GM12878 (cell line): ENCODE data around the gene TTLL10. TPM values are rescaled to one million over a fixed set of nuclear protein-coding genes. Genes with fewer than 3 reads are reported as not detected.

Source experiments
- ATAC-seq: fragments of 200-7000 bp; cut with Tn5 transposase; 3 replicates; pipeline ENCODE4 v1.9.1; 2020; ENCODE audit warnings: mild to moderate bottlenecking, moderate library complexity
- BruUV-seq: library from RNA; stranded (reverse); fragments of 400-500 nt; replicated peaks from 2 replicates; lab custom pipeline; 2021; lab: Mats Ljungman, UMichigan
- CTCF ChIA-PET: fragments of 300-600 bp; sonication (Branson Sonifier 250); formaldehyde crosslinking; extraction: SDS; loops from one replicate; lab custom pipeline; 2021; ENCODE audit warnings: inconsistent platforms; lab: Yijun Ruan, JAX
- POLR2A ChIA-PET: fragments of 350-600 bp; formaldehyde crosslinking; extraction: SDS; loops from one replicate; lab custom pipeline; 2021; ENCODE audit warnings: inconsistent platforms; lab: Charles Lee
- RAD21 ChIA-PET: fragments of 300-600 bp; sonication (Branson Sonifier 250); formaldehyde crosslinking; loops from one replicate; lab custom pipeline; 2023; ENCODE audit warnings: antibody characterized with exemption; ENCODE audit not compliant: unreplicated experiment; lab: Charles Lee
- SMC1A ChIA-PET: fragments of 300-600 bp; sonication (Branson Sonifier 250); formaldehyde crosslinking; loops from one replicate; lab custom pipeline; 2023; ENCODE audit not compliant: unreplicated experiment, uncharacterized antibody; lab: Charles Lee
- DNase-seq: peaks from one replicate; pipeline ENCODE4 v3.0.0-alpha.2; 2011; ENCODE audit warnings: low read depth, low spot score
- FAIRE-seq: peaks from 3 replicates; lab custom pipeline; 2011; peaks lifted over from hg19 to GRCh38; lab: Jason Lieb, UNC
- H2AFZ ChIP-seq: 2 replicates; pipeline ENCODE4 v1.6.0; 2011; ENCODE audit warnings: low read depth, low read length, control low read depth; ENCODE audit not compliant: control insufficient read depth
- H3K27ac ChIP-seq: 2 replicates; pipeline ENCODE4 v1.5.1; 2011; ENCODE audit warnings: control low read depth; ENCODE audit not compliant: control insufficient read depth, insufficient read depth
- H3K27me3 ChIP-seq, 2 experiments: replicated peaks in 1 of 2; 2 replicates each; pipeline versions ENCODE4 v1.6.0 to v1.6.1; 2011; ENCODE audit warnings: low read length in 1 of 2; ENCODE audit not compliant: control insufficient read depth in 2 of 2, insufficient read depth in 2 of 2
- H3K36me3 ChIP-seq, 2 experiments: 2 replicates each; pipeline ENCODE4 v1.5.1; 2011; ENCODE audit warnings: low read length in 1 of 2; ENCODE audit not compliant: control insufficient read depth in 2 of 2, insufficient read depth in 2 of 2
- H3K4me1 ChIP-seq: 2 replicates; pipeline ENCODE4 v1.6.1; 2011; ENCODE audit warnings: mild to moderate bottlenecking, low read length, moderate library complexity, mixed read lengths; ENCODE audit not compliant: control insufficient read depth, insufficient read depth
- H3K4me2 ChIP-seq: 2 replicates; pipeline ENCODE4 v1.6.0; 2011; ENCODE audit warnings: control low read depth; ENCODE audit not compliant: control insufficient read depth, insufficient read depth
- H3K4me3 ChIP-seq: fragments of 200-600 bp; sonication (generic); 2 replicates; pipeline ENCODE4 v1.5.1; 2016
- H3K79me2 ChIP-seq: 2 replicates; pipeline ENCODE4 v1.6.0; 2011; ENCODE audit warnings: low read length; ENCODE audit not compliant: control insufficient read depth, insufficient read depth
- H3K9ac ChIP-seq: 2 replicates; pipeline ENCODE4 v1.8.0; 2011; ENCODE audit warnings: low read length, control low read depth, mixed read lengths; ENCODE audit not compliant: control insufficient read depth, insufficient read depth
- H3K9me3 ChIP-seq: replicated peaks from 3 replicates; pipeline ENCODE4 v1.5.1; 2011; ENCODE audit warnings: mild to moderate bottlenecking, low read length; ENCODE audit not compliant: control insufficient read depth, insufficient read depth
- H4K20me1 ChIP-seq: 2 replicates; pipeline ENCODE4 v1.6.0; 2011; ENCODE audit not compliant: control insufficient read depth, insufficient read depth
- ATF7 ChIP-seq: fragments of 450-650 bp; IDR thresholded peaks from 2 replicates; pipeline ENCODE4 v1.6.1; 2016; ENCODE audit warnings: low read depth, mild to moderate bottlenecking
- BCL11A ChIP-seq: IDR thresholded peaks from 2 replicates; pipeline ENCODE4 v1.6.1; 2011; ENCODE audit warnings: low read depth, low read length
- CREM ChIP-seq: IDR thresholded peaks from 2 replicates; pipeline ENCODE4 v1.6.1; 2014; ENCODE audit warnings: antibody characterized with exemption, low read depth
- EZH2 ChIP-seq: IDR thresholded peaks from 2 replicates; pipeline ENCODE4 v1.6.1; 2012; ENCODE audit warnings: low read depth, mild to moderate bottlenecking, control low read depth, inconsistent platforms, low read length, borderline replicate concordance; ENCODE audit not compliant: control insufficient read depth
- FOXK2 ChIP-seq: fragments of 450-650 bp; IDR thresholded peaks from 2 replicates; pipeline ENCODE4 v1.6.1; 2017; ENCODE audit warnings: mild to moderate bottlenecking, moderate library complexity
- HDAC6 ChIP-seq: fragments of 200-600 bp; sonication (generic); IDR thresholded peaks from one replicate; pipeline ENCODE4 v1.8.0; 2017; ENCODE audit warnings: antibody characterized with exemption; ENCODE audit not compliant: unreplicated experiment
- IRF4 ChIP-seq: IDR thresholded peaks from 2 replicates; pipeline ENCODE4 v1.6.1; 2011; ENCODE audit warnings: low read depth, low read length
- MEF2B ChIP-seq: fragments of 450-650 bp; IDR thresholded peaks from 2 replicates; pipeline ENCODE4 v1.6.1; 2018; ENCODE audit warnings: mild to moderate bottlenecking, moderate library complexity; ENCODE audit not compliant: partially characterized antibody, poor library complexity, severe bottlenecking
- MTA3 ChIP-seq: IDR thresholded peaks from 2 replicates; pipeline ENCODE4 v1.6.1; 2012; ENCODE audit warnings: low read length, inconsistent platforms, borderline replicate concordance
- MYB ChIP-seq: fragments of 150-350 bp; IDR thresholded peaks from 2 replicates; pipeline ENCODE4 v1.6.1; 2014; ENCODE audit warnings: mild to moderate bottlenecking, low read depth, low read length, borderline replicate concordance
- NR2F1 ChIP-seq: fragments of 450-650 bp; conservative IDR thresholded peaks from 2 replicates; pipeline ENCODE4 v1.6.1; 2017; ENCODE audit warnings: mild to moderate bottlenecking
- POU2F2 ChIP-seq: IDR thresholded peaks from 3 replicates; pipeline ENCODE4 v1.6.1; 2011; ENCODE audit warnings: low read depth, mild to moderate bottlenecking, low read length, borderline replicate concordance
- RFX5 ChIP-seq: IDR thresholded peaks from 2 replicates; pipeline ENCODE4 v1.6.1; 2011; ENCODE audit warnings: low read depth, low read length, improper control_type of control experiment
- SIN3A ChIP-seq: IDR thresholded peaks from 2 replicates; pipeline ENCODE4 v1.6.1; 2012; ENCODE audit warnings: low read depth, low read length, improper control_type of control experiment
- SUPT20H ChIP-seq: IDR thresholded peaks from 2 replicates; pipeline ENCODE4 v1.6.1; 2011; ENCODE audit warnings: low read depth, mild to moderate bottlenecking, low read length, moderate library complexity, borderline replicate concordance; ENCODE audit not compliant: control insufficient read depth
- ZBED1 ChIP-seq: IDR thresholded peaks from 2 replicates; pipeline ENCODE4 v1.6.1; 2016; ENCODE audit warnings: borderline replicate concordance
- ZNF24 ChIP-seq: fragments of 450-650 bp; IDR thresholded peaks from 2 replicates; pipeline ENCODE4 v1.6.1; 2017; ENCODE audit warnings: antibody characterized with exemption, mild to moderate bottlenecking
- WGBS: methylation state at CpG from one replicate; pipeline ENCODE4 v1.1.6; 2016; ENCODE audit warnings: low lambda C conversion rate; ENCODE audit not compliant: insufficient replicate concordance, insufficient coverage; ENCODE audit errors: missing lambda C conversion rate; 5-methylcytosine and 5-hydroxymethylcytosine counted together
- in situ Hi-C: fragments of 300-500 bp; cut with MboI; formaldehyde crosslinking; loops from 9 replicates; pipeline ENCODE4 v1.14.3; 2018; ENCODE audit warnings: mixed read lengths
- intact Hi-C: fragments of 100-400 bp; cut with micrococcal nuclease; formaldehyde crosslinking; loops from one replicate; pipeline ENCODE4 v1.14.2; 2022; ENCODE audit not compliant: unreplicated experiment
- polyA plus RNA-seq, 11 experiments: library from polyadenylated mRNA; depleted of rRNA in 4 of 11; unstranded in 6 of 11; stranded (reverse) in 5 of 11; fragments of >200 nt; fragmentation: Nextera tagmentation in 4 of 11; fragmentation: Illumina TruSeq in 1 of 11; extraction: Ambion mirVana in 4 of 11; extraction: Trizol in 1 of 11; gene quantifications; 1 replicate in 1 of 11; 2 replicates in 10 of 11; pipeline versions ENCODE4 v1.2.1 to v1.2.3, GENCODE V29; 2011 to 2016; ENCODE audit warnings: inconsistent platforms in 2 of 11, missing spikeins in 2 of 11, low read depth in 1 of 11
- total RNA-seq, 4 experiments: library from RNA; depleted of rRNA in 3 of 4; stranded (reverse); fragments of >200 nt in 3 of 4; fragmentation: Illumina TruSeq in 1 of 4; extraction: Trizol in 1 of 4; gene quantifications; 2 replicates each; pipeline versions ENCODE4 v1.2.1 to v1.2.3, GENCODE V29; 2013 to 2021
- TF ChIP-seq, protein P1 (sequence below): IDR thresholded peaks from 2 replicates; pipeline ENCODE4 v1.6.1; 2012; ENCODE audit warnings: mild to moderate bottlenecking, low read depth, low read length
- TF ChIP-seq, protein P2 (sequence below): fragments of 450-650 bp; IDR thresholded peaks from 2 replicates; pipeline ENCODE4 v1.6.1; 2017; ENCODE audit warnings: mild to moderate bottlenecking, low read depth, inconsistent platforms; ENCODE audit not compliant: poor library complexity, severe bottlenecking

The TTLL10 gene
- total and polyA plus RNA-seq, 10 of the 15 experiments (the other 5 are each of a cell fraction or from before 2014, with no cell fraction given), result not detected

DNA sequence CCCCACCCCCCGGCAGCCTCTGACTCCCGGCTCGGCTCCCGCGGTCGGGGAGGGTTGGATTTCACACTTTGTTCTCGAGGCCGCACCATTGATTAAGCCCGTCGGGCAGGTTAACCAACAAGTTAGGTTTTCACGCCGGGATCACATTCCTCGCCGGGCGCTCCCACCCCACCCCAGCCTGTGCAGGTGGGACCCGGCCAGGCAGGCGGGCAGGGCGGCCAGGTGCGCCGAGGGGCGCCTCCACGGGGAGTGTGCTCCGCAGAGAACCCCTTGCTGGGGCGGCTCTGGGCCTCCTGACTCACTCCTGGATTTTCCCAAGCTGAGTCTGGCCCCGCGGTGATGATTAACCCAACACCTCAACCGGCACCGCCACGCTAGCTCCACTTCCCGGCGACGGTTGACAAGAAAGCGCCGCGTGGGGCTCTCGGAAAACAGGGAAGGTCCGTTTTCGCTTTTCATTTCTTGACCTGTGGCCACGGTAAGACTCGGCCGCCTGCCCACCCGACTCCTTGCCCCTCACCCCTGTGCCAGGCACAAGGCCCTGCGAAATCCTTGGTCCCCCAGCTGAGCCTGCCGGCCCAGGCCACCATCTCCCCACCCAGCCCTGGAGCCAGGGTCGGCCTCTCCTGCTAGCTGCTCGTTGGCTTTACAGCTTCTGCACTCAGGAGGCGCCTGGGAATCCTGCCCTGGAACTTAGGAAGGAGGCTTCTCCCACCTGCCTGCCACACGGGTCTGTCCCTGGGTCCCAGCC is 8.8 kb upstream of the TTLL10 start:
- no peaks in the 10 kb centered on the region for H4K20me1 ChIP-seq
- BruUV-seq, result no TSS peak
- no peak overlapping the region for H3K4me2 ChIP-seq
- intact Hi-C loops (no loop called here), in situ Hi-C loops (no loop called here)
- ChIA-PET RAD21 (no interaction called here), POLR2A (interaction anchor here (2.0 kb wide), 1 partner anchor 40 kb away, joined by 4 read pairs; no protein-coding TSS in a partner anchor), CTCF (interaction anchor here (0.8 kb wide), 1 partner anchor 95 kb away, joined by 3 read pairs; no protein-coding TSS in a partner anchor), SMC1A (interaction anchor here (1.0 kb wide), 1 partner anchor 47 kb away, joined by 4 read pairs; no protein-coding TSS in a partner anchor)
- H3K4me1 ChIP-seq, result peaks cover 5% of the 10 kb centered on the region; the same call in 1 of the 2 replicates
- H3K27ac ChIP-seq, result no peak overlapping the region
- FAIRE-seq (no peak), DNase-seq (no peak), ATAC-seq (no peak)
- no peak overlapping the region for H2AFZ ChIP-seq
- WGBS, result 49% methylated on average over 48 of the region's 48 CpGs
- no peaks in the 10 kb centered on the region for H3K9me3 ChIP-seq
- no peak for TF ChIP-seq MYB
- TF ChIP-seq POU2F2, result no peak
- no peak for TF ChIP-seq NR2F1
- TF ChIP-seq MTA3, result no peak
- TF ChIP-seq ZNF24, result no peak
- no peak for TF ChIP-seq FOXK2
- TF ChIP-seq, protein P1, sequence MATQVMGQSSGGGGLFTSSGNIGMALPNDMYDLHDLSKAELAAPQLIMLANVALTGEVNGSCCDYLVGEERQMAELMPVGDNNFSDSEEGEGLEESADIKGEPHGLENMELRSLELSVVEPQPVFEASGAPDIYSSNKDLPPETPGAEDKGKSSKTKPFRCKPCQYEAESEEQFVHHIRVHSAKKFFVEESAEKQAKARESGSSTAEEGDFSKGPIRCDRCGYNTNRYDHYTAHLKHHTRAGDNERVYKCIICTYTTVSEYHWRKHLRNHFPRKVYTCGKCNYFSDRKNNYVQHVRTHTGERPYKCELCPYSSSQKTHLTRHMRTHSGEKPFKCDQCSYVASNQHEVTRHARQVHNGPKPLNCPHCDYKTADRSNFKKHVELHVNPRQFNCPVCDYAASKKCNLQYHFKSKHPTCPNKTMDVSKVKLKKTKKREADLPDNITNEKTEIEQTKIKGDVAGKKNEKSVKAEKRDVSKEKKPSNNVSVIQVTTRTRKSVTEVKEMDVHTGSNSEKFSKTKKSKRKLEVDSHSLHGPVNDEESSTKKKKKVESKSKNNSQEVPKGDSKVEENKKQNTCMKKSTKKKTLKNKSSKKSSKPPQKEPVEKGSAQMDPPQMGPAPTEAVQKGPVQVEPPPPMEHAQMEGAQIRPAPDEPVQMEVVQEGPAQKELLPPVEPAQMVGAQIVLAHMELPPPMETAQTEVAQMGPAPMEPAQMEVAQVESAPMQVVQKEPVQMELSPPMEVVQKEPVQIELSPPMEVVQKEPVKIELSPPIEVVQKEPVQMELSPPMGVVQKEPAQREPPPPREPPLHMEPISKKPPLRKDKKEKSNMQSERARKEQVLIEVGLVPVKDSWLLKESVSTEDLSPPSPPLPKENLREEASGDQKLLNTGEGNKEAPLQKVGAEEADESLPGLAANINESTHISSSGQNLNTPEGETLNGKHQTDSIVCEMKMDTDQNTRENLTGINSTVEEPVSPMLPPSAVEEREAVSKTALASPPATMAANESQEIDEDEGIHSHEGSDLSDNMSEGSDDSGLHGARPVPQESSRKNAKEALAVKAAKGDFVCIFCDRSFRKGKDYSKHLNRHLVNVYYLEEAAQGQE, result no peak
- TF ChIP-seq IRF4, result no peak
- TF ChIP-seq ZBED1, result no peak
- no peak for TF ChIP-seq SIN3A
- no peak for TF ChIP-seq SUPT20H
- no peak for TF ChIP-seq BCL11A
- TF ChIP-seq CREM, result no peak
- TF ChIP-seq HDAC6, result no peak
- no peak for TF ChIP-seq ATF7
- no peak for TF ChIP-seq MEF2B
- TF ChIP-seq, protein P2, sequence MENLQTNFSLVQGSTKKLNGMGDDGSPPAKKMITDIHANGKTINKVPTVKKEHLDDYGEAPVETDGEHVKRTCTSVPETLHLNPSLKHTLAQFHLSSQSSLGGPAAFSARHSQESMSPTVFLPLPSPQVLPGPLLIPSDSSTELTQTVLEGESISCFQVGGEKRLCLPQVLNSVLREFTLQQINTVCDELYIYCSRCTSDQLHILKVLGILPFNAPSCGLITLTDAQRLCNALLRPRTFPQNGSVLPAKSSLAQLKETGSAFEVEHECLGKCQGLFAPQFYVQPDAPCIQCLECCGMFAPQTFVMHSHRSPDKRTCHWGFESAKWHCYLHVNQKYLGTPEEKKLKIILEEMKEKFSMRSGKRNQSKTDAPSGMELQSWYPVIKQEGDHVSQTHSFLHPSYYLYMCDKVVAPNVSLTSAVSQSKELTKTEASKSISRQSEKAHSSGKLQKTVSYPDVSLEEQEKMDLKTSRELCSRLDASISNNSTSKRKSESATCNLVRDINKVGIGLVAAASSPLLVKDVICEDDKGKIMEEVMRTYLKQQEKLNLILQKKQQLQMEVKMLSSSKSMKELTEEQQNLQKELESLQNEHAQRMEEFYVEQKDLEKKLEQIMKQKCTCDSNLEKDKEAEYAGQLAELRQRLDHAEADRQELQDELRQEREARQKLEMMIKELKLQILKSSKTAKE, result no peak
- TF ChIP-seq EZH2, result no peak
- no peak for TF ChIP-seq RFX5
- no peak overlapping the region for H3K4me3 ChIP-seq
- H3K27me3 ChIP-seq, result peaks cover 0 to 2% of the 10 kb centered on the region in 2 experiments; a peak in 3 of 4 replicates
- H3K36me3 ChIP-seq, result no peaks in the 10 kb centered on the region
- no peaks in the 10 kb centered on the region for H3K79me2 ChIP-seq
- no peak overlapping the region for H3K9ac ChIP-seq
